Non-pigmented ciliary epithelial cell (primary cell): ENCODE measurements around the gene GOLGA8M.
"Not testable (repeated sequence)": the region's sequence is repeated elsewhere in the genome, so short reads cannot be mapped to it uniquely, and the experiment has no call there.

Experiments used
- DNase-seq: peaks from one replicate; pipeline ENCODE4 v3.0.0-alpha.2; 2010; ENCODE audit warnings: low read depth

The GOLGA8M gene

GRCh38 chr15:28660750-28661149 lies 51.5 kb downstream of the GOLGA8M start:
- DNase-seq = not testable (repeated sequence)

DNA sequence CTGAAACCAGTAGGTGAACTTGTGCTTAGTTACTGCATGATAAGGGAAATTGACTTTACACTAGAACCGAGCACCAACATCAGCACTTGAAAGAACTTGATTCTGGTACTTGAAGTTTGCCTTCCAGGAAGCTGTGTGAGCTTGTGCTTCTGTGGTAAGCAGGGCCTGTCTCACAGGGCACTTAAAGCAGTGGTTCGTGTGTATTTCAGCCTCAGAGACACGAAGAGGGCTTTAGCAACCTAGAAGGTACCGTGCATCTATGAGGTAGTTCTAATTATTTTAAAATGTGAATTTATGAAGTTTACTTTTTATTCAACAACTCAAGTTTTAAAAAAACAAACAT lies 56.2 kb downstream of the GOLGA8M start:
- DNase-seq = not testable (repeated sequence)

DNA sequence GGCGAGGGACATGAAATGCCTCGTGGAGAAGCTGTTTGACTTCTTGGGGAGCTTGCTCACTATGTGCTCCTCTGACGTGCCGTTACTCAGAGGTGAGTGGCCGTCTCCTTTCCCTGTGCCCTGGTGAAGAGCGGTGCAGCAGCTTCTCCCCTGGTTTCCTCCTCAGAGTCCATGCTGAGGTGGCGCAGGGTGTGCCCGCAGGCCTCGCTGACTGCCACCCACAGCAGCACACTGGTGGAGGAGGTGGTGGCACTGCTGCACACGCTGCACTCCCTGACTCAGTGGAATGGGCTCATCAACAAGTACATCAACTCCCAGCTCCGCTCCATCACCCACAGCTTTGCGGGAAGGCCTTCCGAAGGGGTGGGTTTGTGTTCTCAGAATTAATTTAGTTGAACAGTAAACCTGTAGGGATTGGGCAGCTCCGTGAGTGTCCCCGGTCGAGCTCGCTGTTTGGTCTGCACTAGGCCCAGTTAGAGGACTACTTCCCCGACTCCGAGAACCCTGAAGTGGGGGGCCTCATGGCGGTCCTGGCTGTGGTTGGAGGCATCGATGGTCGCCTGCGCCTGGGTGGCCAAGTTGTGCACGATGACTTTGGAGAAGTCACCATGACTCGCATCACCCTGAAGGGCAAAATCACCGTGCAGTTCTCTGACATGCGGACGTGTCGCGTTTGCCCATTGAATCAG lies 56.7 kb downstream of the GOLGA8M start:
- not testable (repeated sequence) for DNase-seq

DNA sequence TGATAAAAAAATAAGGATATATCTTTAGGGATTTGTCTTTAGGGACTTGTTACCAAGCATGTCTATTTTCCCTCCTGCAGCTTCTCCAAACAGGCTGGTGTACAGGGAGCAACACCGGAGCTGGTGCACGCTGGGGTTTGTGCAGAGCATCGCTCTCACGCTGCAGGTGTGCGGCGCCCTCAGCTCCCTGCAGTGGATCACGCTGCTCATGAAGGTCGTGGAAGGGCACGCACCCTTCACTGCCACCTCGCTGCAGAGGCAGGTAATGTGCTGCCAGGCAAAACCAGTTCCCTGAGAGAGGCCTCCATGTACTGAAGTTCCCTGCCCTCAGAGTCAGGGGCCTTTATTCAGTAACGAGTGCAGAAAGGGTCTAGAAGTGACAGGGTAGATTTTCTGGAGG lies 58.0 kb downstream of the GOLGA8M start:
- not testable (repeated sequence) for DNase-seq

- DNase-seq = not testable (repeated sequence)
These were observed 59.7 kb downstream of the GOLGA8M start for GRCh38 chr15:28652538-28652937.
